ENCODE measurements around the gene VPS36. TPM values are rescaled to one million over a fixed set of nuclear protein-coding genes. Genes with fewer than 3 reads are reported as not detected.

The VPS36 gene
- total RNA-seq, 4 donors from 2014 or later = 59.9 to 87.8 (median 66.4) TPM

DNA sequence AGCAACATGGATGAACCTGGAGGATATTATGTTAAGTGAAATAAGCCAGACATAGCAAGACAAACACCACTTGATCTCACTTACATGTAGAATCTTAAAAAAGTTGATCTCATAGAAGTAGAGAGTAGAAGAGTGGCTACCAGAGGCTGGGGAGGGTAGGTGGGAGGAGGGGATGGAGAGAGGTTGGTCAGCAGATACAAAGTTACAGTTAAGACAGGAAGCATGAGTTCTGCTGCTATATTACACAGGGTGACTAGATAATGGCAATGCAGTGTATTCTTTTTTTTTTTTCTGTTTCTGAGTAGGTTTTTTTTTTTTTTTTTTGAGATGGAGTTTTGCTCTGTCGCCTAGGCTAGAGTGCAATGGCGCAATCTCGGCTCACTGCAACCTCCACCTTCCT is 29.2 kb downstream of the VPS36 start:
- no peak overlapping the region for H3K4me3 ChIP-seq (replicated peaks in 1 of 3)
- H3K9me3 ChIP-seq = no peaks in the 10 kb centered on the region
- H3K4me1 ChIP-seq = no peaks in the 10 kb centered on the region
- peaks cover 28 to 51% of the 10 kb centered on the region in 2 donors for H3K36me3 ChIP-seq
- no peak for TF ChIP-seq POLR2A (IDR thresholded peaks at IDR 0.05)
- TF ChIP-seq, protein P1, sequence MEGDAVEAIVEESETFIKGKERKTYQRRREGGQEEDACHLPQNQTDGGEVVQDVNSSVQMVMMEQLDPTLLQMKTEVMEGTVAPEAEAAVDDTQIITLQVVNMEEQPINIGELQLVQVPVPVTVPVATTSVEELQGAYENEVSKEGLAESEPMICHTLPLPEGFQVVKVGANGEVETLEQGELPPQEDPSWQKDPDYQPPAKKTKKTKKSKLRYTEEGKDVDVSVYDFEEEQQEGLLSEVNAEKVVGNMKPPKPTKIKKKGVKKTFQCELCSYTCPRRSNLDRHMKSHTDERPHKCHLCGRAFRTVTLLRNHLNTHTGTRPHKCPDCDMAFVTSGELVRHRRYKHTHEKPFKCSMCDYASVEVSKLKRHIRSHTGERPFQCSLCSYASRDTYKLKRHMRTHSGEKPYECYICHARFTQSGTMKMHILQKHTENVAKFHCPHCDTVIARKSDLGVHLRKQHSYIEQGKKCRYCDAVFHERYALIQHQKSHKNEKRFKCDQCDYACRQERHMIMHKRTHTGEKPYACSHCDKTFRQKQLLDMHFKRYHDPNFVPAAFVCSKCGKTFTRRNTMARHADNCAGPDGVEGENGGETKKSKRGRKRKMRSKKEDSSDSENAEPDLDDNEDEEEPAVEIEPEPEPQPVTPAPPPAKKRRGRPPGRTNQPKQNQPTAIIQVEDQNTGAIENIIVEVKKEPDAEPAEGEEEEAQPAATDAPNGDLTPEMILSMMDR (IDR thresholded peaks at IDR 0.05) = no peak
- intact Hi-C loops (cut with DNase I) = no loop called here
- no peak overlapping the region for H3K27ac ChIP-seq
- H3K27me3 ChIP-seq = no peaks in the 10 kb centered on the region
- DNase-seq = no peak
- 90 to 97% methylated on average over 3 of the region's 3 CpGs for WGBS, 2 donors

DNA sequence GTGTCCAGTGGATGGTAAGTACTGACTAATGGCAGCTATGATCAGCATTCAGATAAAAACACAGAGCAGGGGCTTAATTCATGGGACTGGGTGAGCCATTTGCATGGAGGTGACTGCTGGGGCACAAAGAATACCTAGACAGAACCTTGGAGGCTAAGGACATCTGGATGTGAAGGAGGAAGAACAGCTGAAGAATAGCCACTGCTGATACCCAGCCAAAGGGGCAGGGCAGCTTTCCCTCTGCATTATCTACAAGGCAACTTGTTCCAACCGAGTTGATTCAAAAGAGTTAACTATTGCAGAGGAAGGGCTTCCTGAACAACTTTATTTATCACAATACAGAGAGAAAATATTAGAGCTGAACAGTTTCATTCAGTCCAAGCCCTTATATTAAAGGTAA is 31.4 kb downstream of the VPS36 start:
- H3K4me1 ChIP-seq = no peaks in the 10 kb centered on the region
- DNase-seq = no peak
- no peaks in the 10 kb centered on the region for H3K9me3 ChIP-seq
- H3K27me3 ChIP-seq = no peaks in the 10 kb centered on the region
- H3K36me3 ChIP-seq = peaks cover 10 to 42% of the 10 kb centered on the region in 2 donors
- no peak overlapping the region for H3K4me3 ChIP-seq (replicated peaks in 1 of 3)
- TF ChIP-seq, protein P1 (IDR thresholded peaks at IDR 0.05) = no peak
- no peak overlapping the region for H3K27ac ChIP-seq
- WGBS, 2 donors = 25 to 34% methylated on average over 1 of the region's 1 CpG
- intact Hi-C loops (cut with DNase I) = no loop called here

DNA sequence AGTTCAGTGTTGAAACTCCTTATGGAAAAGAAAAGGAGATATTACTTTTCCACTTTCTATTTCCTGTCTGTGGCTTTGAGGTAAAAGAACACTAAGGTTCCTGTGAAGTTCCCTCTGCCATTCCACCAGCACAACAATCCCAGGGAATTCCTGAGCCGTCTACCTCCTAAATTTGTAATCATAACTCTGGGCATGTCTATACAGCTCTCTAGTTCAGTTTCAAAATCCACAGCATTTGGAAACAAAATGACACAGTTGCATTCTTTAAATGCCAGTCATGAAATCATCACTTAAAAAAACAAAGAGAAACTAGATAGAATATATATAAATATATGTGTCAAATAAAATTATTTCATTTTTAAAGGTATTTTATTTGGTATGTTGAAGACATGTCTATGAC is 35.5 kb downstream of the VPS36 start:
- TF ChIP-seq POLR2A (IDR thresholded peaks at IDR 0.05) = no peak
- TF ChIP-seq, protein P1 (IDR thresholded peaks at IDR 0.05) = no peak
- H3K4me1 ChIP-seq = no peaks in the 10 kb centered on the region
- WGBS, 2 donors = 71 to 87% methylated on average over 1 of the region's 1 CpG
- no peak overlapping the region for H3K27ac ChIP-seq
- H3K4me3 ChIP-seq (replicated peaks in 1 of 3) = no peak overlapping the region
- no peak for DNase-seq
- H3K36me3 ChIP-seq = peaks cover 0 to 29% of the 10 kb centered on the region in 2 donors
- no peaks in the 10 kb centered on the region for H3K27me3 ChIP-seq
- no peaks in the 10 kb centered on the region for H3K9me3 ChIP-seq
- intact Hi-C loops (cut with DNase I) = no loop called here

DNA sequence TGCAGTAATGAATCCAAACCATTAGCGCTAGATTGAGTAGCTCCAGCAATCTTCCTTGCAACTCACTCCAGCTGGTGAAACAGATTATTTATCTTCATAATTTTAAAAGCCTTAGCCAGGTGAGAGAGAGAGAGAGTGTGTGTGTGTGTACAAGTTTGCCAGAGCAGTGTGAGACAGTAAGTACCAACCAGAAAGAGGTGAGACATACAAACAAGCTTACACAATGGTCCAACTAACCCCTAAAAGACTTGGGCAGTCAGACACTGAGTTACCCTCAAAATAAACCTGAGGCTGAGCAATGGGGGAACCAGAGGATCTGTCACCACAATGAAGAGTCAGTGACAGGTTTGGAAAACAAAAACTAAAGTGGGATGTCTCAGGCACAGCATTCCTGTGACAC is 36.4 kb downstream of the VPS36 start:
- H3K4me1 ChIP-seq = no peaks in the 10 kb centered on the region
- intact Hi-C loops (cut with DNase I) = no loop called here
- H3K27ac ChIP-seq = no peak overlapping the region
- peaks cover 0 to 29% of the 10 kb centered on the region in 2 donors for H3K36me3 ChIP-seq
- 98 to 99% methylated on average over 1 of the region's 1 CpG for WGBS, 2 donors
- no peak for DNase-seq
- H3K27me3 ChIP-seq = no peaks in the 10 kb centered on the region
- TF ChIP-seq POLR2A (IDR thresholded peaks at IDR 0.05) = no peak
- TF ChIP-seq, protein P1 (IDR thresholded peaks at IDR 0.05) = no peak
- H3K4me3 ChIP-seq (replicated peaks in 1 of 3) = no peak overlapping the region
- no peaks in the 10 kb centered on the region for H3K9me3 ChIP-seq

DNA sequence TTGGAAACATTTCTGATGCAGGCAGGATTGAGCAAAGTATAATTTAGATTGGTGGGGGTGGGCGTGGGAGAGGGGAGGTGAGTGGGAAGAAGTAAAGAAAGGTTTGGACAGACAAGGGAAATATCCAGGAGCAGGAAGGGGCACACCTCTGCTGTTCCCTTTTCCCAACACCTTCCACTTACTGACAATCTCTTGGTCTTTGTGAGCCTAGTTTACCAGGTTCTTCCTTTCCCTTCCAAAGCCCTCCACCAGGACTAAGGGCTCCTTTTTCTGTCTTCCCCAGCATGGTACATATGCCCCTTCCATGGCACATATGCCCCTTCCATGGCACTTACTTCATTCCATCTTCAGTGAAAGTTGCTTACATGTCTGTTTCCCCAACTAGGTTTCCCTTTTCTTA is 38.3 kb downstream of the VPS36 start:
- intact Hi-C loops (cut with DNase I) = no loop called here
- H3K36me3 ChIP-seq = peaks cover 0 to 19% of the 10 kb centered on the region in 2 donors
- DNase-seq = no peak
- H3K27me3 ChIP-seq = no peaks in the 10 kb centered on the region
- no peak overlapping the region for H3K27ac ChIP-seq
- no peaks in the 10 kb centered on the region for H3K9me3 ChIP-seq
- 94 to 95% methylated on average over 1 of the region's 1 CpG for WGBS, 2 donors
- H3K4me1 ChIP-seq = no peaks in the 10 kb centered on the region
- no peak for TF ChIP-seq POLR2A (IDR thresholded peaks at IDR 0.05)
- TF ChIP-seq, protein P1 (IDR thresholded peaks at IDR 0.05) = no peak
- no peak overlapping the region for H3K4me3 ChIP-seq (replicated peaks in 1 of 3)

All from thyroid gland (tissue), 4 donors.